Hematopoietic multipotent progenitor cell treated with erythropoietin and hydrocortisone succinate and interleukin-3 and kit ligand, for 15 days (in vitro differentiated cells): ENCODE measurements around the gene CARD19.
"Not testable (repeated sequence)": the region's sequence is repeated elsewhere in the genome, so short reads cannot be mapped to it uniquely, and the experiment has no call there.

Experiments used
- DNase-seq: peaks from one replicate; pipeline ENCODE4 v3.0.0-alpha.2; 2015; ENCODE audit warnings: low spot score

Gene CARD19

DNA sequence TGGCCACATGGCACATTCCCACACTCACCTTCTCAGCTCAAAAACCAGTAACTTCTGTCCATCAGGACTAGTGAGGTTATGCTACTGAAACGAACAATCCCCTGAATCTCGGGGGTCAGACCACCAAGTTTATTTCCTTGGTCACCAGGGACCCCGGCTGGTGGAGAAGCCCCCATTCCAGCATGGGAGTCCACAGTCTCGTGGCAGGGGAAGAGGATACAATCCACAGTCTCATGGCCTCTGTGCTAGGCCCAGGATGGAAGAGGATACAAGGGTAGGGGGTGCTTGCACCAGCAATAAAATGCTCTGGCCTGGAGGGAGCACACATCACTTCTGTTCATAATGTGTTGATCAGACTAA, 7.4 kb upstream of the CARD19 start:
- DNase-seq: no peak

DNA sequence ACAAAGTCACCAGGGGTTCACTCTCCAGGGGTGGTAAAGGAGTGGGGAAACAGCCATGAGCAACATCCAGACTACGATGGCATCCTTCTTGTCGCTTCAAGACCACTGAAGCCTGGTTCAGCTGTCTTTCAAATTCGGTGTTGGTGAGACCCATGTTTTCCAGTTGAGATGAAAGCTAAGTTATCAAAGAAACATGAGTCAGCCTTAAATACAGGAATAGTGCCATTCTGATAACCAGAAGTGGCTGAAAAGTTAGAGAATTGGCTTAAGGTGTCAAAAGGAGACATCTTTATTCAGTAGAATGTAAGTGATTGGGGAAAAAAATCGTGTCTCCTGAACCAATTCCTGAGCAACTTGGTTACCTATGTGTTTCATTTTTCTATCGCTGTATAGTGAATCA, 7.0 kb upstream of the CARD19 start:
- no peak for DNase-seq

DNA sequence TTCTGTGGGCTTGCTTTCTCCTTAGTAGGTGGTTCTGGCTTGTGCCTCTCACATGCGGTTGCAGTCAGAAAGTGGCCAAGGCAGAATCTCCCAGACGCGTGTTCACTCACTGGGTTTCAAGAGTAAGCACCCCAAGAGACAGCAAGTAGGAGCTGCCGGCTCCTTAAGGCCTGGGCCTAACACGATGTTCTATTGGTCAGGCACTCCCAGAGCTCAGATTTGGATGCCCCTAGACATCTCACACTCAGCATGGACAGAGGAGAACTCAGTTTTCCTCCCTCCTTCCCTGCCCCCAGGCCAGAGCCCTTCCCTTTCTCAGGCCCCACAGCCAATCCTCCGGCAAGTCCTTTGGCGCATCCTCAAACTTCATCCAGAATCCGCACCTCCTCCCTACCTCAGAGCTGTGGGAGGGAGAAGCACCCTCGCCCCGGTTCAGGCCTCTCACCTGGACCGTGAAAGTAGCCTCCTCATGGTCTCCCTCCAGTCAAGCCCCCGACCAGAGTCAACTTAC, 6.5 kb upstream of the CARD19 start:
- no peak for DNase-seq

DNA sequence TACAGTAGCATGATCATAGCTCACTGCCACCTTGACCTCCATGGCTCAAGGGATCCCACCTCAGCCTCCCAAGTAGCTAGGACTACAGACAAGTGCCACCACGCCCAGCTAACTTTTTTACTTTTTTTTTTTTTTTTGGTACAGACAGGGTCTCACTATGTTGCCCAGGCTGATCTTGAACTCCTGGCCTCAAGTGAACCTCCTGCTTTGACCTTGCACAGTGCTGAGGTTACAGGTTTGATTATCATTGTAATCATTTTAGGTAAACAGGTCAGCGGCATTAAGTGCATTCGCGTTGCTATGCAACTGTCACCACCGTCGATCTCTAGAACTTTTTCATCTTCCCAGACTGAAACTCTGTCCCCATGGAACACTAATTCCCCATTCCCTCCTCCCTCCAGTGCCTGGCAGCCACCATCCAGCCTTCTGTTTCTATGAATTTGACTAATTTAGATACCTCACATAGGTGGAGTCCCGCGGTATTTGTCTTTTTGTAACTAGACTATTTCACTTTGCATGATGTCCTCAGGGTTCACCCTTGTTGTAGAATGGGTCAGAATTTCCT, 5.8 kb upstream of the CARD19 start:
- DNase-seq: no peak

DNA sequence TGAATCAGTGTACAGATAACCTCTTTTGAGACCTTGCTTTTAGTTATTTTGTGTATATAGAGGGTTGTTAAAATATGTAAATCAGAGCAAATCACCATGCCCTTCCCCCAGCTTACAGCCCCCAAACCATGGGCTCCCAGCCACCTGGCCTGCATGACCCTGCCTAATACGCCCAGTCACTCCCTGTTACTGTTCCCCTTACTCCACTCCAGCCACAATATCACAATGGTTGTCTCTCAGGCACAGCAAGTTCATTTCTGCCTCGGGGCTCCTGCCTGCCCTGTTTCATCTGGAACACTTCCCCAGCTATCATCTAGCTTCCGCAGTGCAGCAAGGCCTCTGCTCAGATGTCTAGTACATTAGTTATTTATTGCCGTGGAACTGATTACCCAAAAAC, 5.0 kb upstream of the CARD19 start:
- no peak for DNase-seq

DNA sequence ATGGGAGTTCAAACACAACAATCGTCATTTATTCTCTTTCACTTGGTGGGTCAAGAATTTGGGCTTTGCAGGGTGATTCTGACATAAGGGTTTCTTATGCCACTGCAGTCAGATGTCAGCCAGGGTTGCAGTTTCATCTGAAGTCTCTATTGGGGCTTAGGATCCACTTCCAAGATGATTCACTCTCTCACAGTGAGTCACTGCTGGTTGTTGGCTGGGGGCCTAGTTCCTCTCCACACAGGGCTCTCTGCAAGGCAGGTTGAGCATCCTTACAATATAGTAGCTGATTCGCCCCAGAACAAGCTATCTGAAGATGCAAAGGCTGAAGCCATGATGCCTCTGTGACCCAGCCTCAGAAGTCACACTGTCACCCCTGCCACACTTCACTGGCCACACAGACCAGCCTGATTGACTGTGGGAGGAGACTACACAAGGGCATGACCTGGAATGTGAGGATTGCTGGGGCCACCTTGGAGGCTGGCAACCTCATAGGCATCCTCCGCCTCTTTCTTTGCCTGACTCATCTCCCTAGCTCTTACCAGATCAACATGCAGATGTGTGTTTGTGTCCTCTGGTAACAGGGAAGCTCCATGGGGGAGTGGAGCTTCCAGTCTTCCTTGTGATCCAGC, 4.5 kb upstream of the CARD19 start:
- no peak for DNase-seq

DNA sequence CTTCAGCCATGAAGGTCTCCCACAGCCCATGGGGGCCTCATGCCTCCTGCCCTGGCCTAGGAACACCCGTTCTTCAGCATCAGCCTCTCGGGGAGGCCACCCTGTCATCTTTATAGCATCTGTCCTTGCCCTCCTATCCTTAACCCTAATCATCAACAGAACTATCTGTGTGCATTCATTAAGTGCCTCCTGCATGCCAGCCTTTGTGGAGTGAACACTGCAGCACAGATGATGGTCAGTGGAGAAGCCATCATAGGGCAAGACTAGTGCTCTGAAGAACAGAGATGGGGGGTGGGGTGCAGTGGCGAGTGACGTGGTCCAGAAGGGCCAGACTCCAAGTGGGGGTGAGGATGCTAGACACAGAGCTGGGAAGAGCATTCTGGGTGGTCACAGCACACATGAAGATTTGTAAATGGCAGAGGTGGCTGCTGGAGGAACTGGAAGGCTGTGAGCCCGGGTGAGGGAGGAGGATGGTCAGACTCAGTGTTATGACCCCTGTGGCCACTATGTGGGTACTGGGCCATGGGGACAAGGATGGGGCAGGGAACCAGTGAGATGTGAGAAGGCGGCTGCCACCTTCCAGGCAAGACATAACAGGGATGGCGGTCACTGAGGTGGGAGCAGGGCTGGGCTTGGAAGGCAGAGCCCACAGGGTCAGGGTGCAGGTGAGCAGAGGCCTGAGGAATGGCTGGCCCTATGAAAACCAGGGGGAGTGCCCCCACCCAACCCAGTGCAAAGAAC, 3.6 kb upstream of the CARD19 start:
- no peak for DNase-seq

DNA sequence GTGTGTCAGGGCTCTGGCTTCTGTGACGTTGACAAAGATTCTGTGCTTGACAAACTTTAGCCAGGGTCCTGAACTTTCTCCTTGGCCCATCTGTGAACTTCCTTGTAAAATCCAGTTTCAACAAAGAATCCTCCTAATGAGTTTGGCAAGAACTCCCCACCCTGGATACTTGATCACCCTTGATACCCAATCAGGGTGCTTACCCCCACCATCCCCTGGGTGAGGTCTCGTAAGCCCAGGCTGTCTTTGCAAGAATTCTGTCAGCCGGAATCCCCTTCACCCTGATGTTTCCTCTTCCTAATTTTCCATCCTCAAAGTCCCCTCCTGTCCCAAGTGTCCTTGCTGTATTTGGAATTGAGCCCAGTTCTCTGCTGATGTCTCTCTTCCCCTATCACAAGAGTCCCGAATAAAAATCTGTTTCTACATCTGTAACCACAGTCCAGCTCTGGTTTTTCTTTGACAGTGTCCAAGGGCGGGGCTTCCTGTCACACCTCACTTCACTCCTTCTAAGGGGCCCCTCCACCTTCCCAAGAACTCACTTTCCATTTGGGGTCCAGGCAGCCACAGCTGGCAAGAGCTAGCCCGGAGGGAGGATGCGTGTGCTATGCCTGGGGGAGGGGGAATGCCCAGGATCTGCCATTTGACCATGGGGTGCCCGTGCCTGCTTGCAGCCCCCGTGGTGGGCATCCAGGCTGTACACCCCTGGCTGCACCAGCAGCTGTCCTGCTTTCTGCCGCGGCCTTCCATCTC, 2.7 kb upstream of the CARD19 start:
- DNase-seq: no peak

DNA sequence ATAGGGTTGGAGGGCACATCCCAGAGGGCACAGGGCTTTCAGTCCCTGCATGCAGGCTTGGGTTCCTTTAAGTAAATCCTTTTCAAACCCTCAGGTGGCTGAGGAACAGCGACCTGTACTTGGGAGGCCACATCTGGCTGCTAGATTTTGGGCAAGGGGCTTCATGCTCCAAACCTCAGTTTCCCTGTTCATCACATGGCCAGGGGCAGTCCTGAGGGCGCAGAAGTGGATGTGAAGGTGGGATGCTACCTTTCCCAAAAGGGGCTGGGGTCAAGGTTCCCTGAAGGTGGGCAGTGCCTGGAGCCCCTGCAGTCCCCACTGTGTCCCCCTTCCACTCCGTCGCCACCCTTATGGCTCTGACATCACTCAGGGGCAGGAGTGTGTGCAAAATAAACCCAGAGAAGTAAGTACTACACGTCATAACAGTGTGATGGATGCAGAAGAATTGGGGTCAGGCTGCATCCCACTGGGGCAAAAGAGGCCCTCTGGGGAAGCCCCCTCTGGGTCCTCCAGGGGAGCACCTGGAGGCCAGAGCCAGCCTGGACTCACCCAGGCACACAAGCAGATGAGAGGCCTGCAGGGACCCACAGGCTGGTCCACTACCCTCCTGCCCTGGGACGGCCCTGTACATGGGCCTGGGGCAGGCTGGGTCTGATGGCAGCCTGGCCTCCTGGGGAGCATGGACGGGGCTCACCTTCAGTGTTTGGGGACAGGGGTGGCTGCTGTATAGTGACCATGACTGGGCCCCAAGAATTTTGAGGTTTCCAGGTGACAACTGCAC, 1.9 kb upstream of the CARD19 start:
- DNase-seq: no peak

DNA sequence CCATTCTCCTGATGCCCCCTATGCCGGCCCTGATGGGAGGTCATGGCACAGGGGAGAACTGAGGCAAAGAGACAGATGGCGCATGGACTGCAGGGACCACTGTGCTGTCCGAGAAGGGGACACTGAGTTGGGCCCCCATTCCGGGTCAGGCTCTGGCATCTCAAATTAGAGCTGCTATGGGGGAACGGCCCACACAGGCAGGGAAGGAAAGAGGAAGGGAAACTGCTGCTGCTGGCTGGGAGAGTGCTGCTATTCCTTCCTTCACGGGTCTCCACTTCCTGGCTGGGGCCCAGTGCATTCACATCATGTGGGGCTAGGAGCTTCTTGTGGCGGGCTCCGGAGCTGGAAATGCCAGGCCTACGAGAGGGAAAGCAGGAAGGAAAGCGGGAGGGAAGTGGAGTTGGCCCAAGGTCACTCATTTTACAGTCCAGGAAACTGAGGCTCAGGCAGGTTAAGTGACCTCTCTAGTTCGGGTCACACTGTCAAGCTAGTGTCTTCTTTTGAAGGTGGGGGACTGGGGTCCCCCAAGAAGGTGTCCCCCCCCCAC, 1.3 kb upstream of the CARD19 start:
- no peak for DNase-seq

DNA sequence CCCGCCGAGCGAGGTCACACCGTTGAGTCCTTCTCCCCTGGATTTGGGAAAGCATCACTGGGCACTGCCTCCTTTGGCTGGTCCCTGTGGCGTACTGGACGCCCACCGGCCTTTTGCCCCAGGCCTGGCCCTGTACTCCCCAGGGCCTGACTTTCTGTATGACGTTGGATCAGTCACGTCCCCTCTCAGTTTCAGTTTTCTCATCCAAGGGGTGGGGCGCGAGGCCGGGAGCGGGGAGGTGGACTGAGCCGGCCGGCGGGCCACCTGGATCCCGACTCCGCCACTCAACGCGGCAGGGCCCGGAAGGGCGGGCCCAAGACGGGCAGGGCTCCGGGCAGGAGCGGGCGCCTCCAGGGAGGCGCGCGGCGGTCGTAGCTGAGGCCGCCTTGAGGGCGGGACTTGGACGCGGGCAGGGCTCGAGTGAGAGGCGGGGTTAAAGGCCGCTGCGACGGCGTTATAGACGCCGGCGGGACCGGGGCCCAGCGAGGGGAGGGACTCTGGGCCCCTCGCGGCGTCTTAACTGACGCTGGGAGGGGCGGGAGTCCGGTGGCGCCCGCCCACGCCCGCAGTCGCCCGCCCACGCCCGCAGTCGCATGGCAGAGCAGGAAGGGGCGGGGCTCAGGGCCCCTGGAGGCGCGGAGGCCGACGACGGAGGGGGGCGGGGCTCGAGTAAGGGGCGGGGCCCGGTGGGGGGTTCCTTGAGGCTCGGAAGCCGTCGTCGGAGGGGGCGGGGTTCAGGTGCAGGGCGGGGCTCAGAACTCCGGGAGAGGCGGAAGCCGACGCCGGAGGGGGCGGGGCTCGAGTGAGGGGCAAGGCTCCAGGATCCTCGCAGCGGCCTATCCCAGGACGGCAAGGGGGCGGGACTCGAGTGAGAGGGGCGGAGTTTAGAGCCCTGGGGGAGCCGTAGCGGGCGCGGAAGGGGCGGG, 549 bp upstream of the CARD19 start:
- peak; percentile 100 for DNase-seq

DNA sequence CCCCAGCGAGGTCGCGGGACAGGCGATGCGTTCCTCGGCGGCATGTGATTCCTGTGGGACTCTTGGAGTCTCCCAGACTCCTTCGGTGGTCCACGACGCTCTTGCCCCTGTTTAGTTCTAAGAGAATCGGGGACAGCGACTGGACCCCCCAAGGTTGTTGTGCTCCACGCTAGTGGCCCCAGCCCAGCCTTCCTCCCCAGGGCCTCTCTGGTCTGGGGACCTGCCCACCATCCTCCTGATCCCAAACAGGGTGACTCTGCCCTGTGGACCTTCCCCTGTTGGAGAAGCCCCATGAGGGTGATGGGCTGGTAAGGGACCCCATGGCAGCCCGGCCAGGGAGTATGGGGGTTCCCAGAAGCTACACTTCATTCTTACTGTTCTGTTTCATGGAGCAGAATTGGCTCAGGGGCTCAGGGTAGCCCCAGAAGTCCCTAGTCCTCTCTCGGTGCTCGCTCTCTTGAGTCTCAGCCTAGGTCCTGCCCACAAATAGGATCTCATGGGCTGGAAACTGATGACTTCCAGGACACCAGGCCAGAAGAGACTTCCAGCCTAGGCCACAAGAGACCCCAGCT, 880 bp downstream of the CARD19 start:
- DNase-seq: no peak

DNA sequence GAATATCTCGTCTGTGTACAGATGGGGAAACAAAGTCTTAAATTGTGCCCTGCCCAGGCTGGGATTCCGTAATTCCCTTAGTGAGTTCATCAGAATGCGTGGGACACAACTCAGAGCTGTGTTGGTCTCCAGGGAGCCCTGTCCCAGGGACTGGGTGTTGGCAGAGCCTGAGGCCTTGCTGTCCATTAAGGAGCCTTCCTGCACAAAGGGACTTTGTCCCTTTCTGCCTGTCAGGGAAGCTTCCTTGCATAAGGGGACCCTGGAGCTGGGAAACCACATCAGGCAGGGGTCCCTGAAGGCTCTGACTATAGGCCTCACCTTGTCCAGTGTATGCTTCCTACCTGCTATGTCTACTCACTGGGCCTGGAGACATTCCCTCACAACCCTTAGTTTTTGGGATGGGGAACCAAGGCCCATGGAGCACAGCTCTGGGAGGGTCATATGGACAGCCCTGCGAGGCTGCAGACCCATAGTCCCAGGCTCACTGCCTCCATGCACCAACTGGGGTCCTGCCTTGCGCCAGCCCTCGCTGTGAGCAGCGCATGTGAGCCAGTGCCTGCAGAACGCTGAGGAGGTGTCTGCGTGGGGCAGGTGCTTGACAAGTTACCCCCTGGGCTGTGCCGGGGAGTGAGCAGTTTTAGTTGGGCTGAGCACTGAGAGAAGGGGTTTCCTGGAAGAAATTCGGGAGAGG, 1.6 kb downstream of the CARD19 start:
- DNase-seq: no peak

DNA sequence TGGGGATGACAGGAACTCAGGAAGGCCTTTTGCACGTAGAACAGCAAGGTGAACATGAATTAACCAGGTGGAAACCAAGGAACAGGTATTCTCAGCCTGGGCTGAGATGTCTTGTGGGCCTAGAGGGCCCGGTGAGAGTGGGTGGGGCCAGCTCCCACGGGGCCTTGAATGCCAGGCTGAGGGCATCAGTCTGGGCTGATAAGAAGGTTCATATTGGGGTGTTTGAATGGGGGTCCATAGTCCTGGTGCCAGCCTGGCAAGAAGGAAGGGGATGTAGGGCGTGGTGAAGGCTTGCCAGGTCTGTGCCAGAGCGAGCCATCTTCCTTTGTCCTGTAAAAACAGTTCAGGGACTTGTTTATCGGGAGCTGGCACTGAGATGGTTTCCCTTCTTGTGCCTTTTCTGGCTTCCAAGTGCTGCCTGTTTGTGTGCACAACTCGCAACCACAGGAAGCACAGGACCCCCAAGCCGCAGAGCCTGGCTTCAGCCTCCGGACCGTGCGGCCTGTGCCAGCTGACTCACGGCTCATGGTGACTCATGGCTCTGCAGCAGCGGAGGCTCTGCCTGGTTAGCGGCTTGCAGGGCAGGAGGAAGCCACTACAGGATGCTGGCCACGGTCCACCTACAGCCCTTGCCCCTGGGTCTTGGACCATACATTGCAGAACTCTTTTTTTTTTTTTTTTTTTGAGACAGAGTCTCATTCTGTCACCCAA, 2.4 kb downstream of the CARD19 start:
- peak; percentile 64 for DNase-seq

DNA sequence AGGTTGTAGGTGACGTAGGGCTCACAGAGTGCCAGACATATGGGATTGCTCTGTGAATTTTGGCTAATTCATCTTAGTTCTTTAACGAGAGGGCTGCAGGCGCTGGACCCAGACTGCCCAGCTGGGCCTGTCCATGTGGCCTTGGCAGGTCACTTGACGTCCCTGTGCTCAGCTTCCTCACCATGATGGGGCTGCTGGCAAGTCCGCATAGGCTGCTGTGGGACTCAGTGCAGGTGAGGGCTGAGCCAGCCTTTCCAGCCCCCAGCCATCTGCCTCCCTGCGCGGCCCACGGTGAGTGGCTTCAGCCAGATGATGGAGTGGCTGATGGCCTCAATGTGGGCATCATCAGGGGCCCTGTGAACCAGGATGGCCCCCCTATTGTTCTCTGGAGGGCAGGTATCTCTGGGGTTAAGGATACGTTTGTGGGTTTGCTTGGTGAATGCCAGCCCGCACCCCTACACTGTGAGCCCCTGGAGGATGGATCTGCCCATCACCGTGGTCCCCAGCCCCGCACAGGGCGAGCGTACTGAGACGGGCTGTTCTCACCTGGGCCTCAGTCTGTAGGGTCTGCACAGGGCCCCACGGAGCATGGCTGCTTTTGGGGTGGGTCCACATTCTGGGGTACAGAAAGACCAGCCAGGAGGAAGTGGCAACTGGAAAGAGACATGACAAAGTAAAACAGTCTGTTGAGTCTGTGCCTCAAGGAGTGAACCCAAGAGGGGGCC, 3.7 kb downstream of the CARD19 start:
- no peak for DNase-seq

DNA sequence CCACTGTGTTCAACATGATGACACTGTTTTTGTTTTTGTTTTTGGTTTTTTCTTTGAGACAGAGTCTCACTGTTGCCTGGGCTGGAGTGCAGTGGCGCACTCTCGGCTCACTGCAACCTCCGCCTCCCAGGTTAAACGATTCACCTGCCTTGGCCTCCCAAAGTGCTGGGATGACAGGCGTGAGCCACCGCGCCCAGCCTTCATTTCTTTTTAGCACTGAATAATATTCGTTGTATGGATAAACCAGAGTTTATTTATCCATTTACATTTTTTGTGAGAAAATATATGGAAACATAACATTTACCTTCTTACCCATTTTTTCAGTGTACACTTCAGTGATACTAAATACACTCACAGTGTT, 4.2 kb downstream of the CARD19 start:
- DNase-seq: no peak

DNA sequence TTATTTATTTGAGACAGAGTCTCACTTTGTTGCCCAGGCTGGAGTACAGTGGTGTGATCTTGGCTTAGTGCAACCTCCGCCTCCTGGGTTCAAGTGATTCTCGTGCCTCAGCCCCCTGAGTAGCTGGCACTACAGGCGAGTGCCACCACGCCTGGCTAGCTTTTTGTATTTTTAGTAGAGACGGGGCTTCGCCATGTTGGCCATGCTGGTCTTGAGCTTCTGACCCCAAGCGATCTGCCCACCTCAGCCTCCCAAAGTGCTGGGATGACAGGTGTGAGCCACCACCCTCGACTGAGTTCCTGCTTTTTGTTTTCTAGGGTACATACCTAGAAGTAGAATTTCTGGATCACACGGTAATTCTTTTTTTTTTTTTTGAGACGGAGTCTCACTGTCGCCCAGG, 5.1 kb downstream of the CARD19 start:
- not testable (repeated sequence) for DNase-seq

DNA sequence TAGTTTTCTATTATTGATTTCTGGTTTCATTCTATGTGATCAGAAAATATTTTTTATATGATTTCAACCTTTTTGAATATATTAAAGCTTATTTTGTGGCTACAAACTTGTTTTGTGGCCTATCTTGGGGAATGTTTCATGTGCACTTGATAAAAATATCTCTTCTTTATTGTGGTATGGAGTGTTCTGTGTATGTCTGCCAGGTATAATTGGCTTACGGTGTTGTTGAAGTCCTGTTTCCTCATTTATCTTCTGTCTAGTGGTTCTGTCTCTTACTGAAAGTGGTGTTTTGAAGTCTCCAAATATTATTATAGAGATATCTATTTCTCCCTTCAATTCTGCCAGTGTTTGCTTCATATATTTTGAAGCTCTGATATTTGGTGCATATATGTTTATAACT, 9.6 kb downstream of the CARD19 start:
- DNase-seq: no peak
